ENCODE data around the gene SCN5A. TPM values are rescaled to one million over a fixed set of nuclear protein-coding genes. Genes with fewer than 3 reads are reported as not detected.

Gene SCN5A
- polyA plus RNA-seq, 1 donor from 2014 or later = not detected

GRCh38 chr3:38586546-38587520, 62.7 kb downstream of the SCN5A start:
- Histone ChIP-seq H4K20me1 (ENCODE audit: insufficient read depth) (no peaks in the 10 kb centered on the region), H3F3A (ENCODE audit: insufficient read depth, low read length, poor library complexity, severe bottlenecking) (no peaks in the 10 kb centered on the region), H3K27me3 (ENCODE audit: insufficient read depth, low read depth, low read length) (no peaks in the 10 kb centered on the region), H3K27ac (ENCODE audit: low read length) (no peak overlapping the region), H3K4me2 (ENCODE audit: low read length) (no peak overlapping the region), H3K9ac (ENCODE audit: low read length) (no peak overlapping the region), H3K9me3 (ENCODE audit: low read length) (no peaks in the 10 kb centered on the region), H2AFZ (ENCODE audit: low read depth, low read length) (no peak overlapping the region), H3K79me2 (replicated peaks; ENCODE audit: insufficient read depth, low read length) (no peaks in the 10 kb centered on the region), H3K9me2 (ENCODE audit: insufficient read depth, low read length) (no peaks in the 10 kb centered on the region), H3K36me3 (ENCODE audit: insufficient read depth, low read length) (no peaks in the 10 kb centered on the region), H3K4me3 (ENCODE audit: low read length) (no peak overlapping the region)
- TF ChIP-seq, protein P1, sequence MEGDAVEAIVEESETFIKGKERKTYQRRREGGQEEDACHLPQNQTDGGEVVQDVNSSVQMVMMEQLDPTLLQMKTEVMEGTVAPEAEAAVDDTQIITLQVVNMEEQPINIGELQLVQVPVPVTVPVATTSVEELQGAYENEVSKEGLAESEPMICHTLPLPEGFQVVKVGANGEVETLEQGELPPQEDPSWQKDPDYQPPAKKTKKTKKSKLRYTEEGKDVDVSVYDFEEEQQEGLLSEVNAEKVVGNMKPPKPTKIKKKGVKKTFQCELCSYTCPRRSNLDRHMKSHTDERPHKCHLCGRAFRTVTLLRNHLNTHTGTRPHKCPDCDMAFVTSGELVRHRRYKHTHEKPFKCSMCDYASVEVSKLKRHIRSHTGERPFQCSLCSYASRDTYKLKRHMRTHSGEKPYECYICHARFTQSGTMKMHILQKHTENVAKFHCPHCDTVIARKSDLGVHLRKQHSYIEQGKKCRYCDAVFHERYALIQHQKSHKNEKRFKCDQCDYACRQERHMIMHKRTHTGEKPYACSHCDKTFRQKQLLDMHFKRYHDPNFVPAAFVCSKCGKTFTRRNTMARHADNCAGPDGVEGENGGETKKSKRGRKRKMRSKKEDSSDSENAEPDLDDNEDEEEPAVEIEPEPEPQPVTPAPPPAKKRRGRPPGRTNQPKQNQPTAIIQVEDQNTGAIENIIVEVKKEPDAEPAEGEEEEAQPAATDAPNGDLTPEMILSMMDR (IDR thresholded peaks at IDR 0.05; ENCODE audit: poor library complexity, severe bottlenecking) = no peak
- TF ChIP-seq RAD21 (conservative IDR thresholded peaks at IDR 0.05) (no peak), MXI1 (conservative IDR thresholded peaks at IDR 0.05; ENCODE audit: poor library complexity, severe bottlenecking) (no peak), POLR2AphosphoS5 (IDR thresholded peaks at IDR 0.05) (no peak), EZH2 (IDR thresholded peaks at IDR 0.05; ENCODE audit: borderline replicate concordance, insufficient read depth, low read length, poor library complexity, severe bottlenecking) (no peak), TAF1 (IDR thresholded peaks at IDR 0.05; ENCODE audit: low read depth) (no peak), SMC3 (conservative IDR thresholded peaks at IDR 0.05; ENCODE audit: poor library complexity) (no peak), EP300 (conservative IDR thresholded peaks at IDR 0.05; ENCODE audit: poor library complexity, severe bottlenecking) (no peak)
- TF ChIP-seq, protein P2, sequence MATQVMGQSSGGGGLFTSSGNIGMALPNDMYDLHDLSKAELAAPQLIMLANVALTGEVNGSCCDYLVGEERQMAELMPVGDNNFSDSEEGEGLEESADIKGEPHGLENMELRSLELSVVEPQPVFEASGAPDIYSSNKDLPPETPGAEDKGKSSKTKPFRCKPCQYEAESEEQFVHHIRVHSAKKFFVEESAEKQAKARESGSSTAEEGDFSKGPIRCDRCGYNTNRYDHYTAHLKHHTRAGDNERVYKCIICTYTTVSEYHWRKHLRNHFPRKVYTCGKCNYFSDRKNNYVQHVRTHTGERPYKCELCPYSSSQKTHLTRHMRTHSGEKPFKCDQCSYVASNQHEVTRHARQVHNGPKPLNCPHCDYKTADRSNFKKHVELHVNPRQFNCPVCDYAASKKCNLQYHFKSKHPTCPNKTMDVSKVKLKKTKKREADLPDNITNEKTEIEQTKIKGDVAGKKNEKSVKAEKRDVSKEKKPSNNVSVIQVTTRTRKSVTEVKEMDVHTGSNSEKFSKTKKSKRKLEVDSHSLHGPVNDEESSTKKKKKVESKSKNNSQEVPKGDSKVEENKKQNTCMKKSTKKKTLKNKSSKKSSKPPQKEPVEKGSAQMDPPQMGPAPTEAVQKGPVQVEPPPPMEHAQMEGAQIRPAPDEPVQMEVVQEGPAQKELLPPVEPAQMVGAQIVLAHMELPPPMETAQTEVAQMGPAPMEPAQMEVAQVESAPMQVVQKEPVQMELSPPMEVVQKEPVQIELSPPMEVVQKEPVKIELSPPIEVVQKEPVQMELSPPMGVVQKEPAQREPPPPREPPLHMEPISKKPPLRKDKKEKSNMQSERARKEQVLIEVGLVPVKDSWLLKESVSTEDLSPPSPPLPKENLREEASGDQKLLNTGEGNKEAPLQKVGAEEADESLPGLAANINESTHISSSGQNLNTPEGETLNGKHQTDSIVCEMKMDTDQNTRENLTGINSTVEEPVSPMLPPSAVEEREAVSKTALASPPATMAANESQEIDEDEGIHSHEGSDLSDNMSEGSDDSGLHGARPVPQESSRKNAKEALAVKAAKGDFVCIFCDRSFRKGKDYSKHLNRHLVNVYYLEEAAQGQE (IDR thresholded peaks at IDR 0.05; ENCODE audit: borderline replicate concordance) = no peak

DNA sequence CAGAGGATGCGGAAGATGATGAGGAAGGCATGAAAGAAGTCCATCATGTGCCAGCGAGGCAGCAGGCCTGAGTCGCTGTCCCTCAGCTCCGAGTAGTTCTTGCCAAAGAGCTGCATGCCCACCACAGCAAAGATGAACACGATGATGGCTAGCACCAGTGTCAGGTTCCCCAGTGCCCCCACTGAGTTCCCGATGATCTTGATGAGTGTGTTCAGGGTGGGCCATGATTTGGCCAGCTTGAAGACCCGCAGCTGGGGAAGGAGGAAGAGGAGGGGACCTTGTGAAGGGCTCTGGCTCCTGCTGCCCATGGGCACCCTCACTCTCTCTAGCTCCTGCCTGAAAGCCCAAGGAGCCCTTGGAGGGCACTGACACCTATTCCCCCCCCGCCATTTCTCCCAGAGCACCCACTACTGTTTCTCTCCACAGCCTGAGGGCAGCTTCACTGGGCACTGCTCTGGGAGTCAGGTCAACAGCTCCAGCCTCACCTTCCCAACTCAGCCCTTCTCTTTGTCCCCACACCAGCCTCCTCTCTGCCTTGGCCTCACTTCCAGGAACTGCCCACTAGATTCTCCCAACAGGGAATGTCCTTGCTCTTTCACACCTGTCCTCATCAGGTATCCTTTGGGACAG, 63.6 kb downstream of the SCN5A start:
- TF ChIP-seq, protein P1 (IDR thresholded peaks at IDR 0.05; ENCODE audit: poor library complexity, severe bottlenecking) = no peak
- TF ChIP-seq SMC3 (conservative IDR thresholded peaks at IDR 0.05; ENCODE audit: poor library complexity) (no peak), RAD21 (conservative IDR thresholded peaks at IDR 0.05) (no peak), MXI1 (conservative IDR thresholded peaks at IDR 0.05; ENCODE audit: poor library complexity, severe bottlenecking) (no peak), POLR2AphosphoS5 (IDR thresholded peaks at IDR 0.05) (no peak), EZH2 (IDR thresholded peaks at IDR 0.05; ENCODE audit: borderline replicate concordance, insufficient read depth, low read length, poor library complexity, severe bottlenecking) (no peak), TAF1 (IDR thresholded peaks at IDR 0.05; ENCODE audit: low read depth) (no peak), EP300 (conservative IDR thresholded peaks at IDR 0.05; ENCODE audit: poor library complexity, severe bottlenecking) (no peak)
- TF ChIP-seq, protein P2 (IDR thresholded peaks at IDR 0.05; ENCODE audit: borderline replicate concordance) = no peak
- no peaks in the 10 kb centered on the region for H3K27me3 ChIP-seq (ENCODE audit: insufficient read depth, low read depth, low read length)

More for the DNA sequence above, 63.6 kb downstream of the SCN5A start:
- Histone ChIP-seq H3K4me2 (ENCODE audit: low read length) (no peak overlapping the region), H3K9me3 (ENCODE audit: low read length) (no peaks in the 10 kb centered on the region), H3K27ac (ENCODE audit: low read length) (no peak overlapping the region), H3K4me3 (ENCODE audit: low read length) (no peak overlapping the region), H3K9ac (ENCODE audit: low read length) (no peak overlapping the region), H3F3A (ENCODE audit: insufficient read depth, low read length, poor library complexity, severe bottlenecking) (no peaks in the 10 kb centered on the region), H4K20me1 (ENCODE audit: insufficient read depth) (no peaks in the 10 kb centered on the region), H3K36me3 (ENCODE audit: insufficient read depth, low read length) (no peaks in the 10 kb centered on the region), H2AFZ (ENCODE audit: low read depth, low read length) (no peak overlapping the region), H3K79me2 (replicated peaks; ENCODE audit: insufficient read depth, low read length) (no peaks in the 10 kb centered on the region), H3K9me2 (ENCODE audit: insufficient read depth, low read length) (no peaks in the 10 kb centered on the region)

Measured in neural cell (in vitro differentiated cells).